PC-3 (cell line): ENCODE measurements around the gene SUSD4. TPM values are rescaled to one million over a fixed set of nuclear protein-coding genes. Genes with fewer than 3 reads are reported as not detected.

Source experiments
- ATAC-seq: fragments of 200-7000 bp; cut with Tn5 transposase; 2 replicates; pipeline ENCODE4 v1.9.1; 2020; ENCODE audit warnings: mild to moderate bottlenecking, moderate library complexity
- BruUV-seq: library from RNA; stranded (reverse); fragments of 400-500 nt; replicated peaks from 2 replicates; lab custom pipeline; 2021; lab: Mats Ljungman, UMichigan
- CTCF ChIA-PET: fragments of 300-600 bp; sonication (Branson Sonifier 250); formaldehyde crosslinking; loops from one replicate; lab custom pipeline; 2022; ENCODE audit warnings: antibody characterized with exemption; lab: Charles Lee
- POLR2A ChIA-PET: fragments of 300-600 bp; sonication (Branson Sonifier 250); formaldehyde crosslinking; loops from one replicate; lab custom pipeline; 2022; ENCODE audit warnings: antibody characterized with exemption; ENCODE audit not compliant: unreplicated experiment; lab: Charles Lee
- DNase-seq: peaks from one replicate; pipeline ENCODE4 v3.0.0-alpha.2; 2015
- H2AFZ ChIP-seq: fragments of 300-600 bp; sonication (generic); 2 replicates; pipeline ENCODE4 v1.6.0; 2016; ENCODE audit warnings: antibody characterized with exemption, low read length
- H3F3A ChIP-seq: fragments of 300-600 bp; sonication (generic); one replicate; pipeline ENCODE4 v1.6.0; 2017; ENCODE audit warnings: antibody characterized with exemption, low read length, control low read depth, mild to moderate bottlenecking; ENCODE audit not compliant: unreplicated experiment
- H3K27ac ChIP-seq: fragments of 300-600 bp; sonication (generic); 2 replicates; pipeline ENCODE4 v1.5.1; 2016; ENCODE audit warnings: mild to moderate bottlenecking, low read length
- H3K27me3 ChIP-seq: fragments of 300-600 bp; sonication (generic); 2 replicates; pipeline ENCODE4 v1.6.1; 2016; ENCODE audit warnings: low read length, mixed read lengths
- H3K36me3 ChIP-seq: fragments of 300-600 bp; sonication (generic); 2 replicates; pipeline ENCODE4 v1.6.1; 2016; ENCODE audit warnings: low read depth, mixed run types, low read length, mixed read lengths
- H3K4me1 ChIP-seq: fragments of 300-600 bp; sonication (generic); 2 replicates; pipeline ENCODE4 v1.5.1; 2016; ENCODE audit warnings: low read length; ENCODE audit not compliant: insufficient read depth
- H3K4me2 ChIP-seq: fragments of 300-600 bp; sonication (generic); 2 replicates; pipeline ENCODE4 v1.6.0; 2016; ENCODE audit warnings: low read length
- H3K4me3 ChIP-seq: fragments of 300-600 bp; sonication (generic); 2 replicates; pipeline ENCODE4 v1.5.1; 2016; ENCODE audit warnings: mild to moderate bottlenecking, low read length, mixed read lengths
- H3K79me2 ChIP-seq: fragments of 300-600 bp; sonication (generic); 2 replicates; pipeline ENCODE4 v1.6.1; 2017; ENCODE audit warnings: low read length, mixed read lengths
- H3K9ac ChIP-seq: fragments of 300-600 bp; sonication (generic); 2 replicates; pipeline ENCODE4 v1.6.0; 2016; ENCODE audit warnings: mild to moderate bottlenecking, low read length
- H3K9me2 ChIP-seq: fragments of 300-600 bp; sonication (generic); replicated peaks from 2 replicates; pipeline ENCODE4 v1.6.1; 2016; ENCODE audit warnings: mixed run types, low read length, mixed read lengths
- H3K9me3 ChIP-seq: fragments of 300-600 bp; sonication (generic); 2 replicates; pipeline ENCODE4 v1.6.1; 2016; ENCODE audit warnings: low read length, mixed read lengths
- H4K20me1 ChIP-seq: fragments of 300-600 bp; sonication (generic); 2 replicates; pipeline ENCODE4 v1.6.1; 2016; ENCODE audit warnings: low read length, mixed read lengths
- EZH2 ChIP-seq: fragments of 300-600 bp; sonication (generic); IDR thresholded peaks from one replicate; pipeline ENCODE4 v1.6.1; 2017; ENCODE audit warnings: antibody characterized with exemption, mild to moderate bottlenecking, low read length; ENCODE audit not compliant: unreplicated experiment
- EZH2phosphoT487 ChIP-seq: fragments of 300-600 bp; sonication (generic); IDR thresholded peaks from 2 replicates; pipeline ENCODE4 v1.6.1; 2018; ENCODE audit warnings: mild to moderate bottlenecking, antibody characterized with exemption, low read length, borderline replicate concordance
- intact Hi-C: fragments of 100-400 bp; cut with micrococcal nuclease; formaldehyde crosslinking; loops from 2 replicates; pipeline ENCODE4 v1.9.0; 2023
- total RNA-seq: library from RNA; depleted of rRNA; stranded (reverse); fragments of >200 nt; gene quantifications from 2 replicates; pipeline ENCODE4 v1.2.3, GENCODE V29; 2014
- TF ChIP-seq, protein P1 (sequence below): fragments of 300-600 bp; sonication (generic); conservative IDR thresholded peaks from 2 replicates; pipeline ENCODE4 v1.5.1; 2017; ENCODE audit warnings: antibody characterized with exemption, low read depth, mild to moderate bottlenecking, low read length

Gene SUSD4
- total RNA-seq, 1 experiment from 2014 or later: 5.2 TPM

DNA sequence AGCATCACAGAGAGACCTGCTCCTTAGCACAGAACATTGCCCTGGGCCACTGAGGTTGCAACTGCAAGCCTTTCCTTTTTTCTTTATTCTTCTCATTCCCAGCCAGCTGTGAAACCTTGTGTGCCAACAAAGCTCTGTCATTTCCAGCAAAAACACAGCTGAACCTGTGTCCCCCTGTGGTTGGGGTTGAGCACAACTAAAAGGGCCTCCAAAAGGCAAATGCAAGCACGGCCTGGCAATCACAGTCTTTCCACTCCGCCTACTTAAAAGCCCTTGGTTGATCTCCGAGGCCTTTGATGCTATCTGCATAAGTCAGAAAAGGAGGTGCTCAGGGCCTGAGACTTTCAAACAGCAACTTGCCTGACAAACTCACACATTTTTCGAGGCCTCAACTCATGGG, 32.7 kb downstream of the SUSD4 start:
- ATAC-seq (no peak), DNase-seq (no peak)
- Histone ChIP-seq H3K4me1 (no peaks in the 10 kb centered on the region; the same call in 1 of the 2 replicates), H3K27ac (no peak overlapping the region), H2AFZ (no peak overlapping the region), H3K9ac (no peak overlapping the region), H3K27me3 (peaks cover 20% of the 10 kb centered on the region), H3K9me2 (no peaks in the 10 kb centered on the region), H4K20me1 (no peaks in the 10 kb centered on the region), H3K4me3 (no peak overlapping the region), H3K79me2 (no peaks in the 10 kb centered on the region), H3K9me3 (no peaks in the 10 kb centered on the region), H3K4me2 (no peak overlapping the region), H3K36me3 (no peaks in the 10 kb centered on the region), H3F3A (no peaks in the 10 kb centered on the region)
- ChIA-PET CTCF (no interaction called here), POLR2A (no interaction called here)
- no peak for TF ChIP-seq EZH2phosphoT487
- TF ChIP-seq EZH2: no peak
- TF ChIP-seq, protein P1, sequence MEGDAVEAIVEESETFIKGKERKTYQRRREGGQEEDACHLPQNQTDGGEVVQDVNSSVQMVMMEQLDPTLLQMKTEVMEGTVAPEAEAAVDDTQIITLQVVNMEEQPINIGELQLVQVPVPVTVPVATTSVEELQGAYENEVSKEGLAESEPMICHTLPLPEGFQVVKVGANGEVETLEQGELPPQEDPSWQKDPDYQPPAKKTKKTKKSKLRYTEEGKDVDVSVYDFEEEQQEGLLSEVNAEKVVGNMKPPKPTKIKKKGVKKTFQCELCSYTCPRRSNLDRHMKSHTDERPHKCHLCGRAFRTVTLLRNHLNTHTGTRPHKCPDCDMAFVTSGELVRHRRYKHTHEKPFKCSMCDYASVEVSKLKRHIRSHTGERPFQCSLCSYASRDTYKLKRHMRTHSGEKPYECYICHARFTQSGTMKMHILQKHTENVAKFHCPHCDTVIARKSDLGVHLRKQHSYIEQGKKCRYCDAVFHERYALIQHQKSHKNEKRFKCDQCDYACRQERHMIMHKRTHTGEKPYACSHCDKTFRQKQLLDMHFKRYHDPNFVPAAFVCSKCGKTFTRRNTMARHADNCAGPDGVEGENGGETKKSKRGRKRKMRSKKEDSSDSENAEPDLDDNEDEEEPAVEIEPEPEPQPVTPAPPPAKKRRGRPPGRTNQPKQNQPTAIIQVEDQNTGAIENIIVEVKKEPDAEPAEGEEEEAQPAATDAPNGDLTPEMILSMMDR: no peak
- BruUV-seq: no TSS peak
- intact Hi-C loops: no loop called here

DNA sequence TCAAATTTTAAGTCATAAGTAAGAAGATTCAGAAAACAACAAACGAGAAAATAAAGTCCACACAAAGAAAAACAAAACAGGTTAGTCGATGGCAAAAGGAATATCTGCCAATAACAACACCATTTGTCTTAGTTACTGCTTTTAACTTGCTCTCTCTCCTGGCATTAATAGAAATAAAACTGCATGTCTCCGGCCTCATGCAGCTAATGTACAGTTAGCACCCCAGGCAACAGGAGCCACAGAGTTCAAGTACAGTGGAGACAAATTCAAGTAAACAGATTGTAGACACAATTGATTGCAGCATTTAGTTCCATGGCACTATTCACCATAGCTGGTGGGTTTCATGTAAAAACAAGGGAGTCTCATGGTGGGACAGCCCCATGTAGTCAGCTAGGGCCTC, 33.5 kb downstream of the SUSD4 start:
- Histone ChIP-seq H3K4me2 (no peak overlapping the region), H3K9me2 (no peaks in the 10 kb centered on the region), H3K4me3 (no peak overlapping the region), H3K27me3 (peaks cover 16% of the 10 kb centered on the region), H3K9me3 (no peaks in the 10 kb centered on the region), H4K20me1 (no peaks in the 10 kb centered on the region), H3K9ac (no peak overlapping the region), H3K27ac (no peak overlapping the region), H3K4me1 (no peaks in the 10 kb centered on the region; the same call in 1 of the 2 replicates), H3K79me2 (no peaks in the 10 kb centered on the region), H2AFZ (no peak overlapping the region), H3F3A (no peaks in the 10 kb centered on the region), H3K36me3 (no peaks in the 10 kb centered on the region)
- DNase-seq (no peak), ATAC-seq (no peak)
- BruUV-seq: no TSS peak
- CTCF ChIA-PET: no interaction called here
- intact Hi-C loops: no loop called here
- POLR2A ChIA-PET: no interaction called here
- TF ChIP-seq, protein P1: no peak
- no peak for TF ChIP-seq EZH2phosphoT487
- no peak for TF ChIP-seq EZH2

DNA sequence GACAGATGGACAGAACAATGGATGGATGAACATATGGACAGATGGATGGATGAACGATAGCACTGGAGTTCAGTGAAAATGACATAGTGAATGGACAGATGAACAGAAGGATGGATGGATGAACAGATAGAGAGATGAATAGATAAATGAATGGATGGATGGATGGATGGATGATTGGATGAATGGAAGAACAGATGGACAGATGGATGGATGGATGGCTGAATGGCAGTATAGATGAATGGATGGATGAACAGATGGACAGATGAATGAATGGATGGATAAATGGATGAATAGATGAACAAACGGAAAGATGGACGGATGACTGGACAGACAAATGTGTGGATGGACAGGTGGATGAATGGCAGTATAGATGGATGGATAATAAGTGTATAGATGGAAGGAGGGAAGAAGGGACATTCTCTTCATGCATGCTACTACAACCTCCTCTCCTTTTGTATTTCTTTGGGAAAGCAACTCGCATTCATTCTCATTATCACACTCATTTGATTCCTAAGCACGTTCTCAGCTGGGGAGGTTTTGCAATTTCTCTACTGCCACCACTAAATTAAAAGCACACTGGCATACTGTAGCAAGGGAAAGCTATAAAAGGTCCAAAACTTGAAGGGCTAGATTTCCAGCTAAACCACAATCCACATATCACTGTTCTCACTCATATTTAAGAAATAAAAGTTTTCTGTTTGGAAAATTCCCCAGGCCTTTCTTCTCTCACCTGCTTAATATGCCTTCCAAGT, 34.1 kb downstream of the SUSD4 start:
- no peak overlapping the region for H3K9ac ChIP-seq
- intact Hi-C loops: no loop called here
- H3F3A ChIP-seq: no peaks in the 10 kb centered on the region
- H3K27ac ChIP-seq: no peak overlapping the region
- H3K4me2 ChIP-seq: no peak overlapping the region
- ATAC-seq (no peak), DNase-seq (no peak)
- H3K4me3 ChIP-seq: no peak overlapping the region
- TF ChIP-seq EZH2phosphoT487: no peak
- TF ChIP-seq, protein P1: no peak
- TF ChIP-seq EZH2: no peak
- H3K9me3 ChIP-seq: no peaks in the 10 kb centered on the region
- BruUV-seq: no TSS peak
- H3K79me2 ChIP-seq: no peaks in the 10 kb centered on the region
- H4K20me1 ChIP-seq: no peaks in the 10 kb centered on the region
- no peaks in the 10 kb centered on the region for H3K36me3 ChIP-seq
- peaks cover 12% of the 10 kb centered on the region for H3K27me3 ChIP-seq
- CTCF ChIA-PET: no interaction called here
- no peaks in the 10 kb centered on the region; the same call in 1 of the 2 replicates for H3K4me1 ChIP-seq
- POLR2A ChIA-PET: no interaction called here
- H3K9me2 ChIP-seq: no peaks in the 10 kb centered on the region
- no peak overlapping the region for H2AFZ ChIP-seq
